WTC11 (cell line): ENCODE data around the gene NAV3. TPM values are rescaled to one million over a fixed set of nuclear protein-coding genes. Genes with fewer than 3 reads are reported as not detected.

Source experiments
- ATAC-seq: fragments of 200-7000 bp; cut with Tn5 transposase; 2 replicates; pipeline ENCODE4 v1.10.0; 2021; ENCODE audit warnings: mild to moderate bottlenecking, moderate library complexity
- CTCF ChIA-PET: fragments of 300-600 bp; sonication (Branson Sonifier 250); formaldehyde crosslinking; loops from one replicate; lab custom pipeline; 2021; ENCODE audit warnings: antibody characterized with exemption; lab: Charles Lee
- POLR2A ChIA-PET: fragments of 350-600 bp; sonication (Branson Sonifier 250); formaldehyde crosslinking; loops from one replicate; lab custom pipeline; 2021; ENCODE audit warnings: antibody characterized with exemption; lab: Charles Lee
- DNase-seq: peaks from one replicate; pipeline ENCODE4 v3.0.0; 2021; ENCODE audit warnings: low spot score
- H3K27ac Mint-ChIP-seq: 2 replicates; pipeline ENCODE4 v1.8.0; 2021; ENCODE audit warnings: mixed read lengths
- H3K27me3 Mint-ChIP-seq: 2 replicates; pipeline ENCODE4 v1.8.0; 2021; ENCODE audit warnings: low read depth, mild to moderate bottlenecking, moderate library complexity, mixed read lengths
- H3K36me3 Mint-ChIP-seq: 2 replicates; pipeline ENCODE4 v1.8.0; 2021; ENCODE audit warnings: mixed read lengths
- H3K4me1 Mint-ChIP-seq: 2 replicates; pipeline ENCODE4 v1.8.0; 2022; ENCODE audit warnings: mixed read lengths
- H3K4me3 Mint-ChIP-seq: 2 replicates; pipeline ENCODE4 v1.8.0; 2021; ENCODE audit warnings: mild to moderate bottlenecking, moderate library complexity, mixed read lengths
- H3K9me3 Mint-ChIP-seq: 2 replicates; pipeline ENCODE4 v1.8.0; 2021; ENCODE audit warnings: mixed read lengths
- E2F1 ChIP-seq: sonication (generic); formaldehyde crosslinking; IDR thresholded peaks from 2 replicates; pipeline ENCODE4 v1.8.0; 2022; ENCODE audit warnings: mild to moderate bottlenecking, missing genetic modification reagents
- EMX1 ChIP-seq: fragments of 250-450 bp; sonication (Bioruptor Pico); IDR thresholded peaks from 2 replicates; pipeline ENCODE4 v1.8.0; 2021; ENCODE audit warnings: mild to moderate bottlenecking
- ERG ChIP-seq: fragments of 250-450 bp; sonication (Bioruptor Pico); IDR thresholded peaks from 2 replicates; pipeline ENCODE4 v1.8.0; 2021; ENCODE audit warnings: mild to moderate bottlenecking
- ETV6 ChIP-seq: sonication (generic); formaldehyde crosslinking; IDR thresholded peaks from 2 replicates; pipeline ENCODE4 v1.8.1; 2022; ENCODE audit warnings: mild to moderate bottlenecking, missing genetic modification reagents
- FOXP4 ChIP-seq: sonication (generic); formaldehyde crosslinking; IDR thresholded peaks from 2 replicates; pipeline ENCODE4 v1.8.0; 2022; ENCODE audit warnings: mild to moderate bottlenecking, missing genetic modification reagents
- GABPB1 ChIP-seq: sonication (generic); formaldehyde crosslinking; IDR thresholded peaks from 2 replicates; pipeline ENCODE4 v1.8.1; 2023; ENCODE audit warnings: mild to moderate bottlenecking, missing genetic modification reagents
- HMGXB4 ChIP-seq: sonication (generic); formaldehyde crosslinking; IDR thresholded peaks from 2 replicates; pipeline ENCODE4 v1.8.1; 2023; ENCODE audit warnings: mild to moderate bottlenecking, moderate library complexity, missing genetic modification reagents
- NR3C1 ChIP-seq: sonication (generic); formaldehyde crosslinking; conservative IDR thresholded peaks from 2 replicates; pipeline ENCODE4 v1.8.1; 2023; ENCODE audit warnings: low read depth, mild to moderate bottlenecking, missing genetic modification reagents
- PRDM15 ChIP-seq: sonication (generic); formaldehyde crosslinking; IDR thresholded peaks from 2 replicates; pipeline ENCODE4 v1.8.0; 2022; ENCODE audit warnings: missing genetic modification reagents
- PREB ChIP-seq: sonication (generic); formaldehyde crosslinking; IDR thresholded peaks from 2 replicates; pipeline ENCODE4 v1.8.1; 2022; ENCODE audit warnings: mild to moderate bottlenecking, missing genetic modification reagents, moderate library complexity, borderline replicate concordance
- PRRX2 ChIP-seq: fragments of 250-450 bp; sonication (Bioruptor Pico); IDR thresholded peaks from 2 replicates; pipeline ENCODE4 v1.8.0; 2021; ENCODE audit warnings: mild to moderate bottlenecking
- RORB ChIP-seq: fragments of 250-450 bp; sonication (Bioruptor Pico); IDR thresholded peaks from 2 replicates; pipeline ENCODE4 v1.9.0; 2021; ENCODE audit warnings: mild to moderate bottlenecking
- SMAD4 ChIP-seq: sonication (generic); formaldehyde crosslinking; IDR thresholded peaks from 2 replicates; pipeline ENCODE4 v1.8.0; 2022; ENCODE audit warnings: mild to moderate bottlenecking, missing genetic modification reagents
- ZBTB43 ChIP-seq: sonication (generic); formaldehyde crosslinking; IDR thresholded peaks from 2 replicates; pipeline ENCODE4 v1.8.1; 2023; ENCODE audit warnings: mild to moderate bottlenecking, missing genetic modification reagents
- ZNF317 ChIP-seq: sonication (generic); formaldehyde crosslinking; IDR thresholded peaks from 2 replicates; pipeline ENCODE4 v1.8.1; 2023; ENCODE audit warnings: low read depth, mild to moderate bottlenecking, moderate library complexity, missing genetic modification reagents, borderline replicate concordance
- ZNF423 ChIP-seq: fragments of 250-450 bp; sonication (Bioruptor Pico); IDR thresholded peaks from 2 replicates; pipeline ENCODE4 v2.1.2; 2022; ENCODE audit warnings: mild to moderate bottlenecking, moderate library complexity
- ZNF425 ChIP-seq: fragments of 250-450 bp; sonication (Bioruptor Pico); conservative IDR thresholded peaks from 2 replicates; pipeline ENCODE4 v1.9.0; 2021; ENCODE audit warnings: mild to moderate bottlenecking
- total RNA-seq: library from RNA; stranded (reverse); gene quantifications from 3 replicates; pipeline ENCODE4 v1.2.3, GENCODE V29; 2021

The NAV3 gene
- total RNA-seq, 1 experiment from 2014 or later = 3.3 TPM

GRCh38 chr12:78220811-78221210, 390.1 kb downstream of the NAV3 start (continued):
- no peak for TF ChIP-seq SMAD4 (CRISPR knock-in tag)
- no peak for TF ChIP-seq ZBTB43 (CRISPR knock-in tag)
- no peak for TF ChIP-seq ZNF425 (CRISPR knock-in tag)
- no peak for TF ChIP-seq FOXP4 (CRISPR knock-in tag)
- TF ChIP-seq PREB (CRISPR knock-in tag) = no peak

GRCh38 chr12:78224154-78224553, 393.5 kb downstream of the NAV3 start:
- Mint-ChIP-seq H3K4me1 (peaks cover 9% of the 10 kb centered on the region), H3K27ac (peak overlapping the region; percentile 11; the same call in 1 of the 2 replicates), H3K4me3 (no peak overlapping the region), H3K27me3 (no peaks in the 10 kb centered on the region), H3K36me3 (peaks cover 12% of the 10 kb centered on the region), H3K9me3 (peaks cover 12% of the 10 kb centered on the region)
- ATAC-seq (no peak), DNase-seq (no peak)
- ChIA-PET CTCF (no interaction called here), POLR2A (no interaction called here)
- no peak for TF ChIP-seq ZNF317 (CRISPR knock-in tag)
- TF ChIP-seq NR3C1 (CRISPR knock-in tag) = no peak
- no peak for TF ChIP-seq ETV6 (CRISPR knock-in tag)
- TF ChIP-seq HMGXB4 (CRISPR knock-in tag) = no peak
- no peak for TF ChIP-seq EMX1
- no peak for TF ChIP-seq RORB (CRISPR knock-in tag)
- no peak for TF ChIP-seq PRDM15 (CRISPR knock-in tag)
- no peak for TF ChIP-seq ERG
- no peak for TF ChIP-seq E2F1
- TF ChIP-seq GABPB1 (CRISPR knock-in tag) = no peak
- TF ChIP-seq ZNF423 (CRISPR knock-in tag) = no peak
- no peak for TF ChIP-seq PRRX2
